HepG2 (cell line): Measurements from ENCODE around the gene SLC16A5. TPM values are rescaled to one million over a fixed set of nuclear protein-coding genes. Genes with fewer than 3 reads are reported as not detected.

ENCODE experiments used
- BRCA1 ChIP-seq: sonication (generic); formaldehyde crosslinking; IDR thresholded peaks from 2 replicates; pipeline ENCODE4 v1.4.0; 2020; ENCODE audit warnings: missing genetic modification reagents
- DMAP1 ChIP-seq: IDR thresholded peaks from 2 replicates; pipeline ENCODE4 v1.6.1; 2016
- ELF3 ChIP-seq: IDR thresholded peaks from 2 replicates; pipeline ENCODE4 v1.6.1; 2016; ENCODE audit warnings: missing genetic modification reagents, missing compliant biosample characterization
- FOXM1 ChIP-seq: sonication (generic); formaldehyde crosslinking; IDR thresholded peaks from 2 replicates; pipeline ENCODE4 v1.5.0; 2020; ENCODE audit warnings: missing genetic modification reagents
- HNF4G ChIP-seq, 2 experiments: sonication (generic) in 1 of 2; formaldehyde crosslinking in 1 of 2; IDR thresholded peaks; 2 replicates each; pipeline versions ENCODE4 v1.4.0 to v1.6.1; 2011 to 2020; ENCODE audit warnings: borderline replicate concordance in 2 of 2, low read depth in 2 of 2, mild to moderate bottlenecking in 2 of 2, low read length in 1 of 2, missing genetic modification reagents in 1 of 2, moderate library complexity in 1 of 2
- IRF1 ChIP-seq: sonication (generic); formaldehyde crosslinking; IDR thresholded peaks from 2 replicates; pipeline ENCODE4 v1.4.0; 2020; ENCODE audit warnings: low read depth, mild to moderate bottlenecking, missing genetic modification reagents
- KMT2A ChIP-seq: sonication (generic); formaldehyde crosslinking; IDR thresholded peaks from 2 replicates; pipeline ENCODE4 v1.4.0; 2020; ENCODE audit warnings: missing genetic modification reagents
- MED8 ChIP-seq: sonication (generic); formaldehyde crosslinking; IDR thresholded peaks from 2 replicates; pipeline ENCODE4 v1.8.1; 2023; ENCODE audit warnings: mild to moderate bottlenecking, missing genetic modification reagents; ENCODE audit not compliant: insufficient replicate concordance
- NAIF1 ChIP-seq: sonication (generic); formaldehyde crosslinking; IDR thresholded peaks from 2 replicates; pipeline ENCODE4 v1.5.0; 2020; ENCODE audit warnings: mild to moderate bottlenecking, missing genetic modification reagents, borderline replicate concordance
- NKX3-1 ChIP-seq: sonication (generic); formaldehyde crosslinking; IDR thresholded peaks from 2 replicates; pipeline ENCODE4 v1.5.0; 2020; ENCODE audit warnings: missing genetic modification reagents
- PLSCR1 ChIP-seq: sonication (generic); formaldehyde crosslinking; IDR thresholded peaks from 2 replicates; pipeline ENCODE4 v1.5.0; 2020; ENCODE audit warnings: missing genetic modification reagents, mild to moderate bottlenecking, borderline replicate concordance
- PRDM4 ChIP-seq: sonication (generic); formaldehyde crosslinking; IDR thresholded peaks from 2 replicates; pipeline ENCODE4 v1.9.0; 2021; ENCODE audit warnings: missing genetic modification reagents, borderline replicate concordance
- SP5 ChIP-seq: IDR thresholded peaks from 2 replicates; pipeline ENCODE4 v1.6.1; 2016; ENCODE audit warnings: low read depth, borderline replicate concordance
- ZBTB2 ChIP-seq: sonication (generic); formaldehyde crosslinking; IDR thresholded peaks from 2 replicates; pipeline ENCODE4 v1.8.0; 2022; ENCODE audit warnings: low read depth, missing genetic modification reagents
- ZNF18 ChIP-seq: sonication (generic); formaldehyde crosslinking; IDR thresholded peaks from 2 replicates; pipeline ENCODE4 v1.8.0; 2022; ENCODE audit warnings: mild to moderate bottlenecking, missing genetic modification reagents; ENCODE audit not compliant: insufficient replicate concordance
- ZNF530 ChIP-seq: sonication (generic); formaldehyde crosslinking; IDR thresholded peaks from 2 replicates; pipeline ENCODE4 v1.5.0; 2020; ENCODE audit warnings: low read depth, mild to moderate bottlenecking, missing genetic modification reagents
- ZNF614 ChIP-seq: IDR thresholded peaks from 2 replicates; pipeline ENCODE4 v1.6.1; 2018; ENCODE audit warnings: missing biosample characterization, missing genetic modification reagents, inconsistent platforms, borderline replicate concordance
- ZNF678 ChIP-seq: sonication (generic); formaldehyde crosslinking; IDR thresholded peaks from 2 replicates; pipeline ENCODE4 v1.4.0; 2020; ENCODE audit warnings: mild to moderate bottlenecking, missing genetic modification reagents
- ZNF746 ChIP-seq: sonication (generic); formaldehyde crosslinking; IDR thresholded peaks from 2 replicates; pipeline ENCODE4 v1.8.0; 2022; ENCODE audit warnings: mild to moderate bottlenecking, missing genetic modification reagents
- ZNF782 ChIP-seq: sonication (generic); formaldehyde crosslinking; IDR thresholded peaks from 2 replicates; pipeline ENCODE4 v1.4.0; 2020; ENCODE audit warnings: missing genetic modification reagents, mild to moderate bottlenecking, borderline replicate concordance
- ZSCAN29 ChIP-seq: sonication (generic); formaldehyde crosslinking; conservative IDR thresholded peaks from 2 replicates; pipeline ENCODE4 v1.4.0; 2020; ENCODE audit warnings: mild to moderate bottlenecking, missing genetic modification reagents
- polyA plus RNA-seq, 8 experiments: library from polyadenylated mRNA; depleted of rRNA in 3 of 8; stranded (reverse) in 7 of 8; unstranded in 1 of 8; fragments of >200 nt; fragmentation: Illumina TruSeq in 4 of 8; extraction: Trizol in 4 of 8; gene quantifications; 2 replicates each; pipeline versions ENCODE4 v1.2.1 to v1.2.3, GENCODE V29; 2011 to 2016; ENCODE audit warnings: low read depth in 4 of 8, missing spikeins in 1 of 8, mixed read lengths in 1 of 8; ENCODE audit not compliant: insufficient read depth in 1 of 8
- total RNA-seq, 5 experiments: library from RNA; depleted of rRNA; stranded (reverse); fragments of >200 nt; fragmentation: Illumina TruSeq; extraction: Trizol; gene quantifications; 2 replicates each; pipeline ENCODE4 v1.2.3, GENCODE V29; 2016; ENCODE audit warnings: low read depth in 1 of 5

The SLC16A5 gene
- total and polyA plus RNA-seq, 2 of the 13 experiments (the other 11 are each of a cell fraction or from before 2014, with no cell fraction given), result 0.69 to 5.6 TPM

- no peak for TF ChIP-seq FOXM1 (CRISPR knock-in tag)
- peak; percentile 71; the same call in 1 of the 2 replicates for TF ChIP-seq ZNF746 (CRISPR knock-in tag)
- TF ChIP-seq PRDM4 (CRISPR knock-in tag), result no peak; the same call in 1 of the 2 replicates
- TF ChIP-seq ZNF678 (CRISPR knock-in tag), result no peak
- no peak for TF ChIP-seq ZNF530 (CRISPR knock-in tag)
- peak; percentile 64 for TF ChIP-seq MED8 (CRISPR knock-in tag)
- TF ChIP-seq ZNF18 (CRISPR knock-in tag), result peak; percentile 77
- no peak; the same call in none of the 2 replicates for TF ChIP-seq ZNF782 (CRISPR knock-in tag)
- peak; percentile 71; the same call in 1 of the 2 replicates for TF ChIP-seq NAIF1
- no peak for TF ChIP-seq ZNF614
- TF ChIP-seq NKX3-1 (CRISPR knock-in tag), result peak; percentile 47; the same call in 1 of the 2 replicates
- no peak for TF ChIP-seq PLSCR1 (CRISPR knock-in tag)
- TF ChIP-seq ELF3 (CRISPR knock-in tag), result peak; percentile 92
- TF ChIP-seq DMAP1 (CRISPR knock-in tag), result peak; percentile 76
- TF ChIP-seq KMT2A, result peak; percentile 95
- TF ChIP-seq IRF1, result no peak
- TF ChIP-seq BRCA1 (CRISPR knock-in tag), result no peak
- no peak for TF ChIP-seq ZBTB2 (CRISPR knock-in tag)
- TF ChIP-seq ZSCAN29 (CRISPR knock-in tag), result no peak
- TF ChIP-seq SP5 (CRISPR knock-in tag), result peak; percentile 26; the same call in 1 of the 2 replicates
- no peak; the same call in 1 of the 2 replicates for TF ChIP-seq HNF4G (IDR thresholded peaks at IDR 0.05; ENCODE audit: borderline replicate concordance, low read depth, low read length)
- TF ChIP-seq HNF4G (CRISPR knock-in tag; IDR thresholded peaks at IDR 0.05; ENCODE audit: borderline replicate concordance, low read depth), result no peak
These were observed 66.7 kb downstream of the SLC16A5 start, which contains the start of gene JPT1 (continued) for GRCh38 chr17:75154195-75155106.
